ENCODE results near the gene RGS3.

Gene RGS3

GRCh38 chr9:113641100-113641885, 177.8 kb downstream of the RGS3 start:
- no peaks in the 10 kb centered on the region for H3K36me3 ChIP-seq (ENCODE audit: control insufficient read depth in 1 of 2, insufficient read depth in 2 of 2, low read length in 2 of 2)
- no peak overlapping the region for H3K4me3 ChIP-seq (ENCODE audit: low read depth in 1 of 2, low read length in 2 of 2)
- no peaks in the 10 kb centered on the region for H3K27me3 ChIP-seq (ENCODE audit: low read depth, low read length)
- H3K9me3 ChIP-seq (ENCODE audit: control insufficient read depth in 1 of 2, low read length in 2 of 2): no peaks in the 10 kb centered on the region
- no peaks in the 10 kb centered on the region for H3K4me1 ChIP-seq (ENCODE audit: control insufficient read depth in 1 of 2, insufficient read depth in 2 of 2, low read length in 2 of 2)
- no peak overlapping the region for H3K27ac ChIP-seq (ENCODE audit: low read length)

- H3K27ac ChIP-seq (ENCODE audit: low read length): no peak overlapping the region
- H3K36me3 ChIP-seq (ENCODE audit: control insufficient read depth in 1 of 2, insufficient read depth in 2 of 2, low read length in 2 of 2): no peaks in the 10 kb centered on the region
- H3K27me3 ChIP-seq (ENCODE audit: low read depth, low read length): no peaks in the 10 kb centered on the region
- peaks cover 0 to 6% of the 10 kb centered on the region in 2 donors for H3K4me1 ChIP-seq (ENCODE audit: control insufficient read depth in 1 of 2, insufficient read depth in 2 of 2, low read length in 2 of 2)
- no peaks in the 10 kb centered on the region for H3K9me3 ChIP-seq (ENCODE audit: control insufficient read depth in 1 of 2, low read length in 2 of 2)
- H3K4me3 ChIP-seq (ENCODE audit: low read depth in 1 of 2, low read length in 2 of 2): no peak overlapping the region
These were observed 180.8 kb downstream of the RGS3 start for GRCh38 chr9:113644321-113644720.

GRCh38 chr9:113645227-113645977, 181.9 kb downstream of the RGS3 start:
- Histone ChIP-seq H3K27me3 (ENCODE audit: low read depth, low read length) (no peaks in the 10 kb centered on the region), H3K4me1 (ENCODE audit: control insufficient read depth in 1 of 2, insufficient read depth in 2 of 2, low read length in 2 of 2) (peaks cover 0 to 6% of the 10 kb centered on the region in 2 donors), H3K4me3 (ENCODE audit: low read depth in 1 of 2, low read length in 2 of 2) (no peak overlapping the region), H3K36me3 (ENCODE audit: control insufficient read depth in 1 of 2, insufficient read depth in 2 of 2, low read length in 2 of 2) (no peaks in the 10 kb centered on the region), H3K9me3 (ENCODE audit: control insufficient read depth in 1 of 2, low read length in 2 of 2) (no peaks in the 10 kb centered on the region), H3K27ac (ENCODE audit: low read length) (no peak overlapping the region)

- Histone ChIP-seq H3K4me3 (ENCODE audit: low read depth in 1 of 2, low read length in 2 of 2) (no peak overlapping the region), H3K27me3 (ENCODE audit: low read depth, low read length) (no peaks in the 10 kb centered on the region)
These were observed 182.4 kb downstream of the RGS3 start for GRCh38 chr9:113645978-113646253.

GRCh38 chr9:113646491-113646890, 183.0 kb downstream of the RGS3 start:
- Histone ChIP-seq H3K9me3 (ENCODE audit: control insufficient read depth in 1 of 2, low read length in 2 of 2) (no peaks in the 10 kb centered on the region), H3K36me3 (ENCODE audit: control insufficient read depth in 1 of 2, insufficient read depth in 2 of 2, low read length in 2 of 2) (no peaks in the 10 kb centered on the region), H3K27me3 (ENCODE audit: low read depth, low read length) (no peaks in the 10 kb centered on the region), H3K4me3 (ENCODE audit: low read depth in 1 of 2, low read length in 2 of 2) (no peak overlapping the region), H3K4me1 (ENCODE audit: control insufficient read depth in 1 of 2, insufficient read depth in 2 of 2, low read length in 2 of 2) (peaks cover 0 to 6% of the 10 kb centered on the region in 2 donors), H3K27ac (ENCODE audit: low read length) (no peak overlapping the region)

More at GRCh38 chr9:113645978-113646253, 182.4 kb downstream of the RGS3 start:
- H3K27ac ChIP-seq (ENCODE audit: low read length): no peak overlapping the region
- no peaks in the 10 kb centered on the region for H3K9me3 ChIP-seq (ENCODE audit: control insufficient read depth in 1 of 2, low read length in 2 of 2)
- no peaks in the 10 kb centered on the region for H3K36me3 ChIP-seq (ENCODE audit: control insufficient read depth in 1 of 2, insufficient read depth in 2 of 2, low read length in 2 of 2)
- peaks cover 0 to 6% of the 10 kb centered on the region in 2 donors for H3K4me1 ChIP-seq (ENCODE audit: control insufficient read depth in 1 of 2, insufficient read depth in 2 of 2, low read length in 2 of 2)
